ENCODE results near the gene MEX3D.

The MEX3D gene

DNA sequence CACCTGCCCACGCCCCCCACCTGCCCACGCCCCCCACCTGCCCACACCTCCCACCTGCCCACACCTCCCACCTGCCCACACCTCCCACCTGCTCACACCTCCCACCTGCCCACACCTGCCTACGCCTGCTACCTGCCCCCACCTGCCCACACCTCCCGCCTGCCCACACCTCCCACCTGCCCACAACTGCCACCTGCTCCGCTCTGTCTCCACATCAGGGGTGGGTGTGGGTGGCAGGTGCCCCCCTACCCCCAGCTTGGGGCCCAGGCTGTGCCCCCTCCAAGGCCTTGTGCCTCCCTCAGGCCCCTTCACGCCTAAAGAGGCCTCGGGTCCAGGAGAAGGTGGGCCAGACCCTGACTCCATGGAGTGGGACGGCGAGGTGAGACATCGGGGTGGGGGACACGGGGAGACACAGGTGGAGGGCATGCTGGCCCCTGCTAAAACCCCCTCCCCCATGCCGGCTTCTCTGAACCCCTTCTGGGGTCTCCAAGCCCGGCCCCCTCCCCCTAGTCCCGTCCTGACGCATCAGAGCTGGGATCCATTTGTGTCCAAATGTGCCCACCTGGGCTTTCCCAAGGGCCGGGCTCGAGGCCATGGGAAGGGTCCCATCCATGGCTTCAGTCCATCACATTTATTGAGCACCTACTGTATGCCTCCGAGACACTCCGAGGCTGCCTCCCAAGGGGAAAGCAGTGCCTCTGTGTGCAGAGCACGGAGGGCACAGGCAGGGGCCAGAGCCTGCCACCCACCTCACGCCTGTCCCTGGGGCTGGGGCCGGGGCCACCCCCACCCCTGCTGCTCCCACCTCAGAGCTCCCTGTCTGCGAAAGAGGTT is 39.3 kb downstream of the MEX3D start:
- DNase-seq (ENCODE audit: low read depth in 1 of 2, low spot score in 1 of 2): no peak
- TF ChIP-seq, protein P1, sequence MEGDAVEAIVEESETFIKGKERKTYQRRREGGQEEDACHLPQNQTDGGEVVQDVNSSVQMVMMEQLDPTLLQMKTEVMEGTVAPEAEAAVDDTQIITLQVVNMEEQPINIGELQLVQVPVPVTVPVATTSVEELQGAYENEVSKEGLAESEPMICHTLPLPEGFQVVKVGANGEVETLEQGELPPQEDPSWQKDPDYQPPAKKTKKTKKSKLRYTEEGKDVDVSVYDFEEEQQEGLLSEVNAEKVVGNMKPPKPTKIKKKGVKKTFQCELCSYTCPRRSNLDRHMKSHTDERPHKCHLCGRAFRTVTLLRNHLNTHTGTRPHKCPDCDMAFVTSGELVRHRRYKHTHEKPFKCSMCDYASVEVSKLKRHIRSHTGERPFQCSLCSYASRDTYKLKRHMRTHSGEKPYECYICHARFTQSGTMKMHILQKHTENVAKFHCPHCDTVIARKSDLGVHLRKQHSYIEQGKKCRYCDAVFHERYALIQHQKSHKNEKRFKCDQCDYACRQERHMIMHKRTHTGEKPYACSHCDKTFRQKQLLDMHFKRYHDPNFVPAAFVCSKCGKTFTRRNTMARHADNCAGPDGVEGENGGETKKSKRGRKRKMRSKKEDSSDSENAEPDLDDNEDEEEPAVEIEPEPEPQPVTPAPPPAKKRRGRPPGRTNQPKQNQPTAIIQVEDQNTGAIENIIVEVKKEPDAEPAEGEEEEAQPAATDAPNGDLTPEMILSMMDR (IDR thresholded peaks at IDR 0.05; ENCODE audit: insufficient read depth, low read length): no peak
- TF ChIP-seq GABPA (IDR thresholded peaks at IDR 0.05; ENCODE audit: low read depth) (no peak), SPI1 (IDR thresholded peaks at IDR 0.05; ENCODE audit: borderline replicate concordance, low read depth) (no peak), POLR2AphosphoS5 (IDR thresholded peaks at IDR 0.05; ENCODE audit: low read depth) (no peak)
- TF ChIP-seq, protein P2, sequence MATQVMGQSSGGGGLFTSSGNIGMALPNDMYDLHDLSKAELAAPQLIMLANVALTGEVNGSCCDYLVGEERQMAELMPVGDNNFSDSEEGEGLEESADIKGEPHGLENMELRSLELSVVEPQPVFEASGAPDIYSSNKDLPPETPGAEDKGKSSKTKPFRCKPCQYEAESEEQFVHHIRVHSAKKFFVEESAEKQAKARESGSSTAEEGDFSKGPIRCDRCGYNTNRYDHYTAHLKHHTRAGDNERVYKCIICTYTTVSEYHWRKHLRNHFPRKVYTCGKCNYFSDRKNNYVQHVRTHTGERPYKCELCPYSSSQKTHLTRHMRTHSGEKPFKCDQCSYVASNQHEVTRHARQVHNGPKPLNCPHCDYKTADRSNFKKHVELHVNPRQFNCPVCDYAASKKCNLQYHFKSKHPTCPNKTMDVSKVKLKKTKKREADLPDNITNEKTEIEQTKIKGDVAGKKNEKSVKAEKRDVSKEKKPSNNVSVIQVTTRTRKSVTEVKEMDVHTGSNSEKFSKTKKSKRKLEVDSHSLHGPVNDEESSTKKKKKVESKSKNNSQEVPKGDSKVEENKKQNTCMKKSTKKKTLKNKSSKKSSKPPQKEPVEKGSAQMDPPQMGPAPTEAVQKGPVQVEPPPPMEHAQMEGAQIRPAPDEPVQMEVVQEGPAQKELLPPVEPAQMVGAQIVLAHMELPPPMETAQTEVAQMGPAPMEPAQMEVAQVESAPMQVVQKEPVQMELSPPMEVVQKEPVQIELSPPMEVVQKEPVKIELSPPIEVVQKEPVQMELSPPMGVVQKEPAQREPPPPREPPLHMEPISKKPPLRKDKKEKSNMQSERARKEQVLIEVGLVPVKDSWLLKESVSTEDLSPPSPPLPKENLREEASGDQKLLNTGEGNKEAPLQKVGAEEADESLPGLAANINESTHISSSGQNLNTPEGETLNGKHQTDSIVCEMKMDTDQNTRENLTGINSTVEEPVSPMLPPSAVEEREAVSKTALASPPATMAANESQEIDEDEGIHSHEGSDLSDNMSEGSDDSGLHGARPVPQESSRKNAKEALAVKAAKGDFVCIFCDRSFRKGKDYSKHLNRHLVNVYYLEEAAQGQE (IDR thresholded peaks at IDR 0.05; ENCODE audit: insufficient replicate concordance, low read depth): no peak
- H3K4me3 ChIP-seq (replicated peaks; ENCODE audit: insufficient read depth, low read length): no peak overlapping the region
- H3K27ac ChIP-seq (replicated peaks): no peak overlapping the region
- H3K27me3 ChIP-seq (ENCODE audit: insufficient read depth, poor library complexity, severe bottlenecking): peaks cover 8% of the 10 kb centered on the region

DNA sequence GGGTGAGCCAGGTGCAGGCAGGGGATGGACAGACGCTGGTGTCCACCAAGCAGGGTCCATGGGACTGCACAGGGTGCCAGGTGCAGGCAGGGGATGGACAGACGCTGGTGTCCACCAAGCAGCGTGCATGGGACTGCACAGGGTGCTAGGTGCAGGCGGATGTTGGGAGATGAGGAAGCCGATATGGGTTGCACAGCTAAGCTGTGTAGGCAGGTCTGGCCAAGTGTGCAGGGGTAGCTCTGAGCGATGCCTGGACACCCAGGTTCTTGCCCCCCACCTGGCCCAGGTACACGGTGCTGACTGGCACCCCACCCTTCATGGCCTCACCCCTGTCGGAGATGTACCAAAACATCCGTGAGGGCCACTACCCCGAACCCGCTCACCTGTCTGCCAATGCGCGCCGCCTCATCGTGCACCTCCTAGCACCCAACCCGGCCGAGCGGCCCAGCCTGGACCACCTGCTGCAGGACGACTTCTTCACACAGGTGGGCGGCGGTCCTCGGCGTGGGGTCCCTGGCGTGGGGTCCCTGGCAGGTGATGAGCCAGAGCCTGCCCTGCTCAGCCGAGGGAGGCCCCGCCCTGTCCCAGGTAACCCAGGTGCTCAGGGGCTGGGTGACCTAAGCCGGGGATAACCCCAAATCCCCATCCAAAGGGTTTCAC is 40.3 kb downstream of the MEX3D start:
- peaks cover 17% of the 10 kb centered on the region for H3K27me3 ChIP-seq (ENCODE audit: insufficient read depth, poor library complexity, severe bottlenecking)
- H3K27ac ChIP-seq (replicated peaks): no peak overlapping the region
- no peak overlapping the region for H3K4me3 ChIP-seq (replicated peaks; ENCODE audit: insufficient read depth, low read length)
- TF ChIP-seq GABPA (IDR thresholded peaks at IDR 0.05; ENCODE audit: low read depth) (no peak), SPI1 (IDR thresholded peaks at IDR 0.05; ENCODE audit: borderline replicate concordance, low read depth) (no peak), POLR2AphosphoS5 (IDR thresholded peaks at IDR 0.05; ENCODE audit: low read depth) (no peak)
- TF ChIP-seq, protein P2 (IDR thresholded peaks at IDR 0.05; ENCODE audit: insufficient replicate concordance, low read depth): no peak
- TF ChIP-seq, protein P1 (IDR thresholded peaks at IDR 0.05; ENCODE audit: insufficient read depth, low read length): no peak
- no peak for DNase-seq (ENCODE audit: low read depth in 1 of 2, low spot score in 1 of 2)

DNA sequence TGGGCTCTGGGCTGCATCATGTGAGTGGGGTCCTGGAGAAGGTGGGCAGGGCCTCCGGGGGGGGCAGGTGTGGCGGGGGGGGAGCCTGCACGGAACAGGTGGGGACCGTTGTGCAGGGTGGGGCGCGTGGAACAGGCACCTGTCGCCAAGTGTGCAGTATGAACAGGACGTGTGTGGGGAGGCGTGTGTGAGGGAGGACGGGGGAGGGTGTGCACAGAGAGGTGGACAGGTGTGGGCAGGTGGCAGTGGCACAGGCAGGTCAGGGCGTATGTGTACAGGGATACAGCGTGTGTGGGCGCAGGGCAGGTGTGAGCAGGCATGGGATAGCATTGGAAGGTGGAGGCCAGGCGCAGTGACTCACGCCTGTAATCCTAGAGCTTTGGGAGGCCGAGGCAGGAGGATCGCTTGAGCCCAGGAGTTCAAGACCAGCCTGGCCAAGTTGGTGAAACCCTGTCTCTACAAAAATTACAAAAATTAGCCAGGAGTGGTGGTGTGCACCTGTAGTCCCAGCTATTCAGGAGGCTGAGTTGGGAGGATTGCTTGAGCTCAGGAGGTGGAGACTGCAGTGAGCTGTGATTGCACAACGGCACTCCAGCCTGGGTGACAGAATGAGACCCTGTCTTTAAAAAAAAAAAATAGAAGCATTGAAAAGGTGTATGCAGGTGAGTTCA is 41.0 kb downstream of the MEX3D start:
- peaks cover 20% of the 10 kb centered on the region for H3K27me3 ChIP-seq (ENCODE audit: insufficient read depth, poor library complexity, severe bottlenecking)

More for the DNA sequence above, 41.0 kb downstream of the MEX3D start:
- no peak overlapping the region for H3K27ac ChIP-seq (replicated peaks)
- no peak overlapping the region for H3K4me3 ChIP-seq (replicated peaks; ENCODE audit: insufficient read depth, low read length)
- DNase-seq (ENCODE audit: low read depth in 1 of 2, low spot score in 1 of 2): no peak
- no peak for TF ChIP-seq GABPA (IDR thresholded peaks at IDR 0.05; ENCODE audit: low read depth)
- TF ChIP-seq, protein P2 (IDR thresholded peaks at IDR 0.05; ENCODE audit: insufficient replicate concordance, low read depth): no peak
- no peak for TF ChIP-seq POLR2AphosphoS5 (IDR thresholded peaks at IDR 0.05; ENCODE audit: low read depth)
- TF ChIP-seq SPI1 (IDR thresholded peaks at IDR 0.05; ENCODE audit: borderline replicate concordance, low read depth): no peak
- TF ChIP-seq, protein P1 (IDR thresholded peaks at IDR 0.05; ENCODE audit: insufficient read depth, low read length): no peak
